Measurements from ENCODE around the gene MED12L. TPM values are rescaled to one million over a fixed set of nuclear protein-coding genes. Genes with fewer than 3 reads are reported as not detected.

The MED12L gene
- total RNA-seq, 4 donors from 2014 or later, result 0.19 to 0.83 (median 0.41) TPM

- WGBS, result 67% methylated on average over 5 of the region's 5 CpGs
- no peak for TF ChIP-seq POLR2AphosphoS5 (IDR thresholded peaks at IDR 0.05)
- TF ChIP-seq POLR2A (IDR thresholded peaks at IDR 0.05; ENCODE audit: low read depth), result no peak
- TF ChIP-seq, protein P1, sequence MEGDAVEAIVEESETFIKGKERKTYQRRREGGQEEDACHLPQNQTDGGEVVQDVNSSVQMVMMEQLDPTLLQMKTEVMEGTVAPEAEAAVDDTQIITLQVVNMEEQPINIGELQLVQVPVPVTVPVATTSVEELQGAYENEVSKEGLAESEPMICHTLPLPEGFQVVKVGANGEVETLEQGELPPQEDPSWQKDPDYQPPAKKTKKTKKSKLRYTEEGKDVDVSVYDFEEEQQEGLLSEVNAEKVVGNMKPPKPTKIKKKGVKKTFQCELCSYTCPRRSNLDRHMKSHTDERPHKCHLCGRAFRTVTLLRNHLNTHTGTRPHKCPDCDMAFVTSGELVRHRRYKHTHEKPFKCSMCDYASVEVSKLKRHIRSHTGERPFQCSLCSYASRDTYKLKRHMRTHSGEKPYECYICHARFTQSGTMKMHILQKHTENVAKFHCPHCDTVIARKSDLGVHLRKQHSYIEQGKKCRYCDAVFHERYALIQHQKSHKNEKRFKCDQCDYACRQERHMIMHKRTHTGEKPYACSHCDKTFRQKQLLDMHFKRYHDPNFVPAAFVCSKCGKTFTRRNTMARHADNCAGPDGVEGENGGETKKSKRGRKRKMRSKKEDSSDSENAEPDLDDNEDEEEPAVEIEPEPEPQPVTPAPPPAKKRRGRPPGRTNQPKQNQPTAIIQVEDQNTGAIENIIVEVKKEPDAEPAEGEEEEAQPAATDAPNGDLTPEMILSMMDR (IDR thresholded peaks at IDR 0.05), result no peak
- no peak for TF ChIP-seq EP300 (IDR thresholded peaks at IDR 0.05)
- Histone ChIP-seq H3K27ac (replicated peaks in 1 of 4) (peak overlapping the region in 2 of 4 donors; percentile 48 to 57), H3K27me3 (no peaks in the 10 kb centered on the region), H3K36me3 (no peaks in the 10 kb centered on the region), H3K4me3 (no peak overlapping the region), H3K9me3 (no peaks in the 10 kb centered on the region), H3K4me1 (peaks cover 0 to 5% (median 0%) of the 10 kb centered on the region in 4 donors)
- intact Hi-C loops (cut with DNase I), result no loop called here
- no peak for DNase-seq (ENCODE audit: extremely low spot score)
These were observed 85.8 kb downstream of the MED12L start for GRCh38 chr3:151171145-151171757.

DNA sequence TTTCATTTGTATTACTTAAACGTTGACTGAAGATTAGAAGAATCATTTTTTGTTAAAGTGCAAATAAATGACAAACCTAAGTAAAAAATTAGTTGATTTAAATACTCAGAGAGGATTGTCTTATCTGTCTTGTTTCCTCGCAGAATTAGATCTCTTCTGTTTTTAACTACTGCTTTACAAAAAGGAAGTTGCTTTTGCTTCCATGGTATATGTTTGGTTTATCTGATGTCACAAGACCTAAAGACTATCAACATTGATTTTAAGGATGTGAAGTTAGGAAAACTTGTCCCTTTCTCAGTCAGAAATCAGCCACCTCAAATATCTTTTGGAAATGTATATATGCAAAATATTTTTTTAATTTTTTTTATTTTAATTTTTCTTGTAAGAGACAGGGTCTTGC lies 88.9 kb downstream of the MED12L start:
- DNase-seq (ENCODE audit: extremely low spot score), result no peak
- TF ChIP-seq POLR2A (IDR thresholded peaks at IDR 0.05; ENCODE audit: low read depth) (no peak), POLR2AphosphoS5 (IDR thresholded peaks at IDR 0.05) (no peak), EP300 (IDR thresholded peaks at IDR 0.05) (no peak)
- TF ChIP-seq, protein P1 (IDR thresholded peaks at IDR 0.05), result no peak
- intact Hi-C loops (cut with DNase I), result no loop called here
- 61% methylated on average over 2 of the region's 2 CpGs for WGBS
- Histone ChIP-seq H3K27ac (replicated peaks in 1 of 4) (no peak overlapping the region), H3K36me3 (no peaks in the 10 kb centered on the region), H3K4me3 (no peak overlapping the region), H3K27me3 (no peaks in the 10 kb centered on the region), H3K9me3 (no peaks in the 10 kb centered on the region), H3K4me1 (no peaks in the 10 kb centered on the region)

DNA sequence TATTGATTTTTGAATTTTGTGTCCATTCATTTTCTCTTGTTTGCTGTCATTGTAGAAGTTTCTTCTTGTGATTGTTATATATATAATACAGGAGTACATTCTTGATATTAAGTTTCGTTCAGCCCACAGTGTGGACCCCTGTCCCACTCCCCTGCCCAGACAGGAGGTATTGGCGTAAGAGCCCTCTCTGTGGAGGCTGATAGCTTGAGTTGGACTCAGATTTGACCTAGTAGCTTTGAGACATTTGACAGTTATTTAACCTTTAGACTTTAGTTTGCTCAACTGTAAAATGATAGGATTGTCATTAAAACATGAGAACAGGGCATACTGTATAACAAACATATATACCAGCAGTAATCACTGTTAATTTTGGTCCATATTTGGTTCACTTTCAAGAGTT lies 90.5 kb downstream of the MED12L start:
- intact Hi-C loops (cut with DNase I), result no loop called here
- TF ChIP-seq, protein P1 (IDR thresholded peaks at IDR 0.05), result no peak
- no peak for TF ChIP-seq POLR2A (IDR thresholded peaks at IDR 0.05; ENCODE audit: low read depth)
- no peak for TF ChIP-seq EP300 (IDR thresholded peaks at IDR 0.05)
- TF ChIP-seq POLR2AphosphoS5 (IDR thresholded peaks at IDR 0.05), result no peak

GRCh38 chr3:151178208-151178845 lies 92.9 kb downstream of the MED12L start:
- no peak for DNase-seq (ENCODE audit: extremely low spot score)
- Histone ChIP-seq H3K4me1 (no peaks in the 10 kb centered on the region), H3K4me3 (no peak overlapping the region), H3K27me3 (no peaks in the 10 kb centered on the region), H3K9me3 (no peaks in the 10 kb centered on the region), H3K27ac (replicated peaks in 1 of 4) (no peak overlapping the region), H3K36me3 (no peaks in the 10 kb centered on the region)
- intact Hi-C loops (cut with DNase I), result no loop called here
- WGBS, result 95% methylated on average over 2 of the region's 2 CpGs
- TF ChIP-seq EP300 (IDR thresholded peaks at IDR 0.05) (no peak), POLR2A (IDR thresholded peaks at IDR 0.05; ENCODE audit: low read depth) (no peak), POLR2AphosphoS5 (IDR thresholded peaks at IDR 0.05) (no peak)
- TF ChIP-seq, protein P1 (IDR thresholded peaks at IDR 0.05), result no peak

More for the DNA sequence above, 90.5 kb downstream of the MED12L start:
- H3K9me3 ChIP-seq, result no peaks in the 10 kb centered on the region
- H3K4me1 ChIP-seq, result no peaks in the 10 kb centered on the region
- no peaks in the 10 kb centered on the region for H3K36me3 ChIP-seq
- no peak overlapping the region for H3K4me3 ChIP-seq
- H3K27ac ChIP-seq (replicated peaks in 1 of 4), result no peak overlapping the region
- DNase-seq (ENCODE audit: extremely low spot score), result no peak
- H3K27me3 ChIP-seq, result no peaks in the 10 kb centered on the region
- 91% methylated on average over 2 of the region's 2 CpGs for WGBS
